RWPE2 (cell line): Measurements from ENCODE around the gene ARF3.
"Not testable (repeated sequence)": the region's sequence is repeated elsewhere in the genome, so short reads cannot be mapped to it uniquely, and the experiment has no call there.

Experiments used
- ATAC-seq: fragments of 200-7000 bp; cut with Tn5 transposase; 3 replicates; pipeline ENCODE4 v1.9.1; 2021; ENCODE audit warnings: low read depth
- DNase-seq: peaks from one replicate; pipeline ENCODE4 v3.0.0-alpha.2; 2020; ENCODE audit warnings: low spot score
- H3K27ac ChIP-seq: fragments of 450-650 bp; 2 replicates; pipeline ENCODE4 v1.5.1; 2017; ENCODE audit warnings: mild to moderate bottlenecking; ENCODE audit not compliant: poor library complexity, severe bottlenecking
- H3K27me3 ChIP-seq: fragments of 250-450 bp; sonication (Bioruptor Pico); 2 replicates; pipeline ENCODE4 v1.5.1; 2021; ENCODE audit warnings: mild to moderate bottlenecking, moderate library complexity; ENCODE audit not compliant: insufficient read depth, poor library complexity, severe bottlenecking
- H3K36me3 ChIP-seq: fragments of 250-450 bp; sonication (Bioruptor Pico); 2 replicates; pipeline ENCODE4 v1.5.1; 2020; ENCODE audit warnings: low read depth, mild to moderate bottlenecking, moderate library complexity
- H3K4me1 ChIP-seq: fragments of 250-450 bp; sonication (Bioruptor Pico); 2 replicates; pipeline ENCODE4 v1.5.1; 2021; ENCODE audit warnings: mild to moderate bottlenecking, moderate library complexity; ENCODE audit not compliant: insufficient read depth, poor library complexity, severe bottlenecking
- H3K4me3 ChIP-seq: fragments of 250-450 bp; sonication (Bioruptor Pico); 2 replicates; pipeline ENCODE4 v1.5.1; 2021; ENCODE audit warnings: mild to moderate bottlenecking, moderate library complexity; ENCODE audit not compliant: severe bottlenecking
- H3K9me3 ChIP-seq: fragments of 250-450 bp; sonication (Bioruptor Pico); 2 replicates; pipeline ENCODE4 v1.5.1; 2021; ENCODE audit warnings: mild to moderate bottlenecking, moderate library complexity; ENCODE audit not compliant: severe bottlenecking
- TF ChIP-seq, protein P1 (sequence below): fragments of 450-650 bp; IDR thresholded peaks from one replicate; pipeline ENCODE4 v1.5.1; 2017; ENCODE audit warnings: mild to moderate bottlenecking, moderate library complexity; ENCODE audit not compliant: poor library complexity, severe bottlenecking

ARF3 gene

DNA sequence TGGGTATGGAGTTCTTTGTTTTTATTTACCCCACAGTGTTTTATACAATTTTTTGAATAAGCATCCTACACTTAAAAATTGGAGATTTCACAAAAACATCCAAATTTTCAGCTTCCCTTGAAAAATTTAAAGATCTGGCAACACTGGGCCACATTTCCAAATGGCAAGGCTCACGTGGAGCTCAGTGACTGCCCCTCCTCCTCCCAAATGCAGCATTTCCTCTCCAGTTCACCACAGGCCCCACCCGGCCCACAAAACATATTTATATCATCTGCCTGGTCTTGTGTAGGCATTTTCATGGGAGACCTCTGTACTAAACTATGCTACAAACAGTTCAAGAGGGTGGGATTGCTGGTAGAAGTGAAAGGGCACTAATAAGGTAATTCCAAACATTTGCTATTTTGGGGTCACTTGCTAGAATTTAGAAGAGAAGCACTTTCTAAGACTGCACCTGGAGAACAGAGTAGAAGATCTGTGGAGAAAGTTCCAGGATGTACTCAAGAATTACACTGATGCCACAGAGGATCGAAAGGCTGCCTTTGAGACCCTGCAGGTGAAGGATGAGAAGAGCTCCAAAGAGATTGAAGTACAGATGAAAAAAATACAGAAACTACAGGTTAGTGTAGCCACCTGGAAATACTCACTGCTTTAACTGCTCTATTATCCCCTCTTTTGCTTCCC lies 39.3 kb downstream of the ARF3 start:
- Histone ChIP-seq H3K27me3 (no peaks in the 10 kb centered on the region), H3K36me3 (peaks cover 15% of the 10 kb centered on the region), H3K4me1 (no peaks in the 10 kb centered on the region), H3K4me3 (no peak overlapping the region), H3K27ac (no peak overlapping the region), H3K9me3 (no peaks in the 10 kb centered on the region)
- TF ChIP-seq, protein P1, sequence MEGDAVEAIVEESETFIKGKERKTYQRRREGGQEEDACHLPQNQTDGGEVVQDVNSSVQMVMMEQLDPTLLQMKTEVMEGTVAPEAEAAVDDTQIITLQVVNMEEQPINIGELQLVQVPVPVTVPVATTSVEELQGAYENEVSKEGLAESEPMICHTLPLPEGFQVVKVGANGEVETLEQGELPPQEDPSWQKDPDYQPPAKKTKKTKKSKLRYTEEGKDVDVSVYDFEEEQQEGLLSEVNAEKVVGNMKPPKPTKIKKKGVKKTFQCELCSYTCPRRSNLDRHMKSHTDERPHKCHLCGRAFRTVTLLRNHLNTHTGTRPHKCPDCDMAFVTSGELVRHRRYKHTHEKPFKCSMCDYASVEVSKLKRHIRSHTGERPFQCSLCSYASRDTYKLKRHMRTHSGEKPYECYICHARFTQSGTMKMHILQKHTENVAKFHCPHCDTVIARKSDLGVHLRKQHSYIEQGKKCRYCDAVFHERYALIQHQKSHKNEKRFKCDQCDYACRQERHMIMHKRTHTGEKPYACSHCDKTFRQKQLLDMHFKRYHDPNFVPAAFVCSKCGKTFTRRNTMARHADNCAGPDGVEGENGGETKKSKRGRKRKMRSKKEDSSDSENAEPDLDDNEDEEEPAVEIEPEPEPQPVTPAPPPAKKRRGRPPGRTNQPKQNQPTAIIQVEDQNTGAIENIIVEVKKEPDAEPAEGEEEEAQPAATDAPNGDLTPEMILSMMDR, result no peak
- ATAC-seq (no peak), DNase-seq (no peak)

DNA sequence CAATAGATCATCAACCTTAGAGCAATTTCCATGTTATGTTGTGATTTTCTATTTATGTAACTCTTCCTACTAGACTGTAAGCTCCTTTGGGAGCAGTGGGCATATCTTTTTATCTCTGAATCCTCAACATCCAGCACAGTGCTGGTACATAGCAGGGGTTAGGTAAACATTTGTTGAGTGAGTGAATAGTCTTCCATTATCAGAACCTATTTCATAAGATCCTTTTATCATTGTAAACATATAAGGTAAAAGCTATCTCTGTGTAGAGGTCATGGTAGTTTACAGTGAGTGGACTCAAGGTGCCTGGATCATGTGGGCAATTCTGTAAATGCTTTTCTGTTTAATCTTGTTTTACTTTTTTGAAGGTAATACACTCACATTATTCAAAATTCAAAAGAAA lies 47.1 kb downstream of the ARF3 start:
- TF ChIP-seq, protein P1, result no peak
- H3K27ac ChIP-seq, result no peak overlapping the region
- no peaks in the 10 kb centered on the region for H3K9me3 ChIP-seq
- DNase-seq, result no peak
- no peaks in the 10 kb centered on the region for H3K27me3 ChIP-seq
- no peak for ATAC-seq
- no peaks in the 10 kb centered on the region for H3K4me1 ChIP-seq
- H3K36me3 ChIP-seq, result no peaks in the 10 kb centered on the region
- no peak overlapping the region for H3K4me3 ChIP-seq

DNA sequence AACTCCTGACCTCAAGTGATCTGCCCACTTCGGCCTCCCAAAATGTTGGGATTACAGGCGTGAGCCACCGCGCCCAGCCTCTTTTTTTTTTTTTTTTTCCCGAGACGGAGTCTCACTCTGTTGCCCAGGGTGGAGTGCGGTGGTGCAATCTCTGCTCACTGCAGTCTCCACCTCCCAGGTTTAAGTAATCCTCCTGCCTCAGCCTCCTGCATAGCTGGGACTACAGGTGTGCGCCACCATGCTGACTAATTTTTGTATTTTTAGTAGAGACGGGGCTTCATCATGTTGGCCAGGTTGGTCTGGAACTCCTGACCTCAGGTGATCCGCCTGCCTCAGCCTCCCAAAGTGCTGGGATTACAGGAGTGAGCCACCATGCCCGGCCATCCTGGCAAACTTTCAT lies 47.6 kb downstream of the ARF3 start:
- not testable (repeated sequence) for H3K4me3 ChIP-seq, DNase-seq, H3K27me3 ChIP-seq, H3K4me1 ChIP-seq, ATAC-seq, H3K36me3 ChIP-seq, H3K9me3 ChIP-seq, H3K27ac ChIP-seq

DNA sequence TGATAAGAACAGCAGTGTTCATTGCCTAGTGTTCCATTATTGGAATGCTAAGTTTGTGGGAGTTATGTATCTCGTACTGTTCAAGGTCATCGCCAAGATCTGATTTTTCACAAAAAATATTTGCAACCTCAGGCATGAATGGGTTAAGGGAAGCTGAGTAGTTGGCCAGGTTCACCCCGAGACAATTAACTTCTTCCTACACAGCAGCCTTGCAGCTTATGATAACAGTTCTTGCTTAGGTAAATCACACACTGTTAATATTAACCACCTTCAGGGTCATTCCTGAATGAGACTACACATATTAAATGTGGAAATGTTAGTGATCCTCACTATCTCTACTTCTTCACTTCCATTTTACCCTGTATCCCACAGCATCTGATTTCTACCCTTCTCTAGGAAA lies 50.0 kb downstream of the ARF3 start:
- no peak for ATAC-seq
- TF ChIP-seq, protein P1, result no peak
- no peak for DNase-seq
- H3K4me1 ChIP-seq, result no peaks in the 10 kb centered on the region
- no peaks in the 10 kb centered on the region for H3K27me3 ChIP-seq
- H3K9me3 ChIP-seq, result no peaks in the 10 kb centered on the region
- H3K4me3 ChIP-seq, result no peak overlapping the region
- H3K27ac ChIP-seq, result no peak overlapping the region
- no peaks in the 10 kb centered on the region for H3K36me3 ChIP-seq

DNA sequence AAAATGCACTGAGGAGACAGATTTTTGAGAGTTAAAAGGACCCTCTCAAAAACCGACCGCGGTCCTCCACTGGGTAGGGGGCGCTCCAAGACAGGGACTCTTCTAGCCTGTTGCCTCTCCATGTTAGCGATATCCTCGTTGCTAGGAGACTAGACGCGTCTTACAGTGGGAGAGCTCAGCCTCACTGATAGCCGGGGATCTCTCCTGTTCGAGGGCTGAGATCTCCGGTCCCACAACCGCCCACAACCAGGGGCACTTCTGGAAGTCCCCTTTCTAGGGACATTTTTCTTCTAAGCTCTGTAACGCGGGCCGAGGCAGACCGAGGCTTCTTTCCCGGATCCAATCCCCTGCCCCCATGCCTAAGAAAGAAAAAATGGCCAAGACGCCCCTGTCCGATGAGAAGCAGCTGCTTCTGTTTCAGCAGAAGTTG lies 53.3 kb downstream of the ARF3 start:
- Histone ChIP-seq H3K4me3 (peak overlapping the region; percentile 11), H3K9me3 (no peaks in the 10 kb centered on the region), H3K27ac (no peak overlapping the region), H3K4me1 (no peaks in the 10 kb centered on the region), H3K36me3 (no peaks in the 10 kb centered on the region), H3K27me3 (no peaks in the 10 kb centered on the region)
- TF ChIP-seq, protein P1, result peak; percentile 11
- ATAC-seq (peak; percentile 70), DNase-seq (no peak)
